GM23338 (cell line): ENCODE results near the gene GLOD5. TPM values are rescaled to one million over a fixed set of nuclear protein-coding genes. Genes with fewer than 3 reads are reported as not detected.

Experiments
- ATAC-seq: fragments of 200-7000 bp; cut with Tn5 transposase; 3 replicates; pipeline ENCODE4 v1.9.1; 2020
- DNase-seq: peaks from one replicate; pipeline ENCODE4 v3.0.0-alpha.2; 2015; ENCODE audit warnings: low spot score
- H2AFZ ChIP-seq: fragments of 200-600 bp; sonication (generic); 2 replicates; pipeline ENCODE4 v1.8.0; 2016; ENCODE audit warnings: antibody characterized with exemption, mild to moderate bottlenecking, moderate library complexity
- H3F3A ChIP-seq: fragments of 200-600 bp; sonication (generic); replicated peaks from 2 replicates; pipeline ENCODE4 v1.8.0; 2017; ENCODE audit warnings: antibody characterized with exemption, mixed run types, low read depth
- H3K27ac ChIP-seq: fragments of 200-600 bp; sonication (generic); 2 replicates; pipeline ENCODE4 v1.6.1; 2016; ENCODE audit warnings: low read depth
- H3K27me3 ChIP-seq: fragments of 200-600 bp; sonication (generic); 2 replicates; pipeline ENCODE4 v1.8.0; 2016; ENCODE audit warnings: mild to moderate bottlenecking, mixed run types, moderate library complexity; ENCODE audit not compliant: insufficient read depth
- H3K36me3 ChIP-seq: fragments of 200-600 bp; sonication (generic); 2 replicates; pipeline ENCODE4 v1.8.0; 2016; ENCODE audit warnings: mild to moderate bottlenecking; ENCODE audit not compliant: insufficient read depth
- H3K4me1 ChIP-seq: fragments of 200-600 bp; sonication (generic); 2 replicates; pipeline ENCODE4 v1.8.0; 2016; ENCODE audit warnings: mild to moderate bottlenecking, moderate library complexity; ENCODE audit not compliant: insufficient read depth
- H3K4me2 ChIP-seq: fragments of 200-600 bp; sonication (generic); 2 replicates; pipeline ENCODE4 v1.7.1; 2017; ENCODE audit warnings: mixed run types
- H3K4me3 ChIP-seq: fragments of 200-600 bp; sonication (generic); 2 replicates; pipeline ENCODE4 v1.6.1; 2016; ENCODE audit warnings: mixed run types
- H3K79me2 ChIP-seq: fragments of 200-600 bp; sonication (generic); replicated peaks from 2 replicates; pipeline ENCODE4 v1.8.0; 2017; ENCODE audit warnings: mild to moderate bottlenecking; ENCODE audit not compliant: insufficient read depth
- H3K9me2 ChIP-seq: fragments of 200-600 bp; sonication (generic); 2 replicates; pipeline ENCODE4 v1.8.0; 2017; ENCODE audit not compliant: insufficient read depth
- H4K20me1 ChIP-seq: fragments of 200-600 bp; sonication (generic); replicated peaks from 2 replicates; pipeline ENCODE4 v1.8.0; 2017; ENCODE audit warnings: mild to moderate bottlenecking; ENCODE audit not compliant: insufficient read depth
- H3K27ac Mint-ChIP-seq: 2 replicates; pipeline ENCODE4 v1.8.0; 2020; ENCODE audit warnings: inconsistent platforms, mild to moderate bottlenecking, moderate library complexity, mixed read lengths
- H3K27me3 Mint-ChIP-seq: 3 replicates; pipeline ENCODE4 v1.8.0; 2022; ENCODE audit warnings: low read depth, mild to moderate bottlenecking, moderate library complexity, mixed read lengths, inconsistent platforms; ENCODE audit not compliant: insufficient read depth, poor library complexity
- H3K36me3 Mint-ChIP-seq: 3 replicates; pipeline ENCODE4 v1.8.0; 2021; ENCODE audit warnings: low read depth, mild to moderate bottlenecking, inconsistent platforms, moderate library complexity, mixed read lengths
- H3K4me1 Mint-ChIP-seq: 3 replicates; pipeline ENCODE4 v1.8.0; 2020; ENCODE audit warnings: mild to moderate bottlenecking, inconsistent platforms, mixed read lengths
- H3K4me3 Mint-ChIP-seq: 3 replicates; pipeline ENCODE4 v1.8.0; 2021; ENCODE audit warnings: moderate library complexity, mild to moderate bottlenecking, inconsistent platforms, mixed read lengths
- H3K9me3 Mint-ChIP-seq: 3 replicates; pipeline ENCODE4 v1.8.0; 2020; ENCODE audit warnings: moderate library complexity, mild to moderate bottlenecking, inconsistent platforms, mixed read lengths
- CREB1 ChIP-seq: fragments of 250-450 bp; sonication (Bioruptor Pico); IDR thresholded peaks from 2 replicates; pipeline ENCODE4 v1.5.0; 2020; ENCODE audit warnings: low read depth, mild to moderate bottlenecking, moderate library complexity
- CTCF ChIP-seq, 2 experiments: fragments of 200-600 bp in 1 of 2; sonication (generic) in 1 of 2; conservative IDR thresholded peaks; 2 replicates each; pipeline versions ENCODE4 v1.5.1 to v1.6.1; 2016 to 2017; ENCODE audit warnings: antibody characterized with exemption in 2 of 2, low read depth in 2 of 2, mild to moderate bottlenecking in 2 of 2, moderate library complexity in 1 of 2
- ETS1 ChIP-seq: IDR thresholded peaks from 2 replicates; pipeline ENCODE4 v1.6.1; 2016; ENCODE audit warnings: antibody characterized with exemption
- EZH2 ChIP-seq: fragments of 200-600 bp; sonication (generic); IDR thresholded peaks from one replicate; pipeline ENCODE4 v1.8.0; 2017; ENCODE audit warnings: antibody characterized with exemption, mild to moderate bottlenecking, low read depth; ENCODE audit not compliant: unreplicated experiment
- EZH2phosphoT487 ChIP-seq: fragments of 200-600 bp; sonication (generic); IDR thresholded peaks from one replicate; pipeline ENCODE4 v1.8.1; 2018; ENCODE audit warnings: antibody characterized with exemption; ENCODE audit not compliant: unreplicated experiment
- JUNB ChIP-seq: IDR thresholded peaks from one replicate; pipeline ENCODE4 v1.6.1; 2016; ENCODE audit warnings: antibody characterized with exemption; ENCODE audit not compliant: unreplicated experiment
- NANOG ChIP-seq: IDR thresholded peaks from 2 replicates; pipeline ENCODE4 v1.6.1; 2016; ENCODE audit warnings: antibody characterized with exemption, borderline replicate concordance
- POLR2AphosphoS5 ChIP-seq: IDR thresholded peaks from 2 replicates; pipeline ENCODE4 v1.6.1; 2016; ENCODE audit warnings: antibody characterized with exemption, low read depth
- REST ChIP-seq: IDR thresholded peaks from one replicate; pipeline ENCODE4 v1.6.1; 2018; ENCODE audit warnings: antibody characterized with exemption; ENCODE audit not compliant: unreplicated experiment
- STAT1 ChIP-seq: IDR thresholded peaks from one replicate; pipeline ENCODE4 v1.6.1; 2016; ENCODE audit warnings: antibody characterized with exemption; ENCODE audit not compliant: unreplicated experiment
- ZNF114 ChIP-seq: fragments of 250-450 bp; sonication (Bioruptor Pico); IDR thresholded peaks from 2 replicates; pipeline ENCODE4 v1.5.0; 2020; ENCODE audit warnings: mild to moderate bottlenecking, moderate library complexity
- ZNF331 ChIP-seq: fragments of 250-450 bp; sonication (Bioruptor Pico); IDR thresholded peaks from 2 replicates; pipeline ENCODE4 v1.5.0; 2020; ENCODE audit warnings: low read depth, mild to moderate bottlenecking, moderate library complexity
- ZNF462 ChIP-seq: fragments of 250-450 bp; sonication (Bioruptor Pico); IDR thresholded peaks from 2 replicates; pipeline ENCODE4 v1.5.0; 2020; ENCODE audit warnings: mild to moderate bottlenecking, moderate library complexity
- polyA plus RNA-seq: library from polyadenylated mRNA; unstranded; fragments of >200 nt; fragmentation: Nextera tagmentation; extraction: Ambion mirVana; gene quantifications from 2 replicates; pipeline ENCODE4 v1.2.1, GENCODE V29; 2016
- total RNA-seq: library from RNA; depleted of rRNA; stranded (reverse); fragments of >200 nt; shearing (Covaris generic); gene quantifications from 2 replicates; pipeline ENCODE4 v1.2.3, GENCODE V29; 2014

The GLOD5 gene
- total and polyA plus RNA-seq, 2 experiments from 2014 or later = not detected

GRCh38 chrX:48794340-48794910, 32.9 kb downstream of the GLOD5 start:
- H3K79me2 ChIP-seq = no peaks in the 10 kb centered on the region
- H3K27me3 ChIP-seq = no peaks in the 10 kb centered on the region
- H3K27ac ChIP-seq = no peak overlapping the region
- no peaks in the 10 kb centered on the region for H3K4me1 ChIP-seq
- no peaks in the 10 kb centered on the region for H3K9me3 Mint-ChIP-seq
- TF ChIP-seq ZNF114 (CRISPR knock-in tag) (no peak), REST (no peak), ZNF331 (CRISPR knock-in tag) (no peak), CTCF (conservative IDR thresholded peaks at IDR 0.05; ENCODE audit: low read depth in 2 of 2) (no peak), ZNF462 (CRISPR knock-in tag) (no peak), POLR2AphosphoS5 (no peak), JUNB (no peak), EZH2 (no peak), ETS1 (no peak), EZH2phosphoT487 (no peak), STAT1 (no peak), CREB1 (no peak), NANOG (no peak)
- no peak overlapping the region for H3K4me3 Mint-ChIP-seq
- no peak overlapping the region for H2AFZ ChIP-seq
- H3K27me3 Mint-ChIP-seq = peaks cover 7% of the 10 kb centered on the region
- H3K9me2 ChIP-seq = no peaks in the 10 kb centered on the region
- DNase-seq = no peak
- no peak overlapping the region for H3K4me2 ChIP-seq
- no peaks in the 10 kb centered on the region for H3K36me3 Mint-ChIP-seq
- H3K4me3 ChIP-seq = no peak overlapping the region
- H3K27ac Mint-ChIP-seq = no peak overlapping the region
- H3K4me1 Mint-ChIP-seq = no peaks in the 10 kb centered on the region
- H3F3A ChIP-seq = no peaks in the 10 kb centered on the region
- H4K20me1 ChIP-seq = no peaks in the 10 kb centered on the region
- no peaks in the 10 kb centered on the region for H3K36me3 ChIP-seq
- ATAC-seq = no peak
